Skin epidermis (tissue), 12 donors: ENCODE results near the gene VPS37B.
"Not testable (repeated sequence)": the region's sequence is repeated elsewhere in the genome, so short reads cannot be mapped to it uniquely, and the experiment has no call there.

ENCODE experiments used
- H3K27ac ChIP-seq, 21 experiments: fragments of 200-600 bp; sonication (generic) in 11 of 21; one replicate each; pipeline ENCODE4 v1.5.0; 2020; ENCODE audit warnings: mild to moderate bottlenecking in 3 of 21, inconsistent platforms in 2 of 21, moderate library complexity in 2 of 21
- H3K4me3 ChIP-seq, 7 experiments: fragments of 200-600 bp; sonication (generic) in 2 of 7; one replicate each; pipeline ENCODE4 v1.5.0; 2020; ENCODE audit warnings: inconsistent platforms in 2 of 7, mild to moderate bottlenecking in 2 of 7, moderate library complexity in 1 of 7

The VPS37B gene

DNA sequence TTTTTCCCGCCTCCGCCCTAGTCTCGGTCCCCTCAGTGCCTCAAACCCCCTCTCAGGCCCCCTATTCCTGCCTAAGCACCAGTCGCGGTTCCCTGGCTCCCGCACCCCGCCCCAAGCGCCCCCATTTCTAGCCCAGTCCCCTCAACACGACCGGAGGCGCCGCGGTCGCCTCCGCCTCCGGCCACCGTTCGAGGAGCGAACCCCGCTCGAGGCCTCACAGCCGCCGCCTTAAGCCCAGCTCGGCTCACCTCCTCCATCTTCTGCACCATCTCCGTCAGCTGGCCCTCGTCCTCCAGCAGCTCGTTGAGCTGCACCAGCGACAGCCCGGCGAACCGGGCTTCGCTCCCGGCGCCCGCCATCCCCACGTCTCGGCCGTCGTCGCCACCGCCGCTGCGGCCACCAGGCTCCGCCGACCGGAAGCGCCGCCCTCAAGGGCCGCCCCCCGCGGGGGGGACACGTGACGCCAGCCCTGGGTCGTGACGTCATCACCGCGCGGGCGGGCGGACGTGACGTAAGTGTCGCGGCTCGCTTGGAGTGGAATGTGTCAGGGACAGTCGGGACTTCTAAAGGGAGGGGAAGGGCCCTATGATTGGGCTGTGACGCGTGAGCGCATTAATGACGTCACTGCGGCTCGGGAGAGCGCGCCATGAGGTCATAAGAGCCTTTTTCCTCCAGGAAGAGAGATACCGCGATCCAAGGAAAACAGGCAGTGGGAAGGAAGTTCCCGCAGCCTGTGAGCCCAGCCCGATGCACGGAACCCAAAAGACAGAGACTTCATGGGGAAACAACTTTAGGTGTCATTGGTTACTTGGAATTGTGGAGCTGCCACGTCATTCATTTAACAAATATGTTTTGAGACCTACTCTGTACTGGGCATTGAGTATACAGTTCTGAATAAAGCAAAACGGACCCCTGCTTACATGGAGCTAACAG, at the start of gene VPS37B:
VPS37B (minus strand) TSS at position 421 of the 933 bp plus-strand sequence; CDS start at position 359, 62 bp downstream.
- peak within 1 kb of the TSS; percentile 50 to 88 (median 77) for H3K4me3 ChIP-seq
- peak within 1 kb of the TSS; percentile 79 to 100 (median 94) for H3K27ac ChIP-seq

DNA sequence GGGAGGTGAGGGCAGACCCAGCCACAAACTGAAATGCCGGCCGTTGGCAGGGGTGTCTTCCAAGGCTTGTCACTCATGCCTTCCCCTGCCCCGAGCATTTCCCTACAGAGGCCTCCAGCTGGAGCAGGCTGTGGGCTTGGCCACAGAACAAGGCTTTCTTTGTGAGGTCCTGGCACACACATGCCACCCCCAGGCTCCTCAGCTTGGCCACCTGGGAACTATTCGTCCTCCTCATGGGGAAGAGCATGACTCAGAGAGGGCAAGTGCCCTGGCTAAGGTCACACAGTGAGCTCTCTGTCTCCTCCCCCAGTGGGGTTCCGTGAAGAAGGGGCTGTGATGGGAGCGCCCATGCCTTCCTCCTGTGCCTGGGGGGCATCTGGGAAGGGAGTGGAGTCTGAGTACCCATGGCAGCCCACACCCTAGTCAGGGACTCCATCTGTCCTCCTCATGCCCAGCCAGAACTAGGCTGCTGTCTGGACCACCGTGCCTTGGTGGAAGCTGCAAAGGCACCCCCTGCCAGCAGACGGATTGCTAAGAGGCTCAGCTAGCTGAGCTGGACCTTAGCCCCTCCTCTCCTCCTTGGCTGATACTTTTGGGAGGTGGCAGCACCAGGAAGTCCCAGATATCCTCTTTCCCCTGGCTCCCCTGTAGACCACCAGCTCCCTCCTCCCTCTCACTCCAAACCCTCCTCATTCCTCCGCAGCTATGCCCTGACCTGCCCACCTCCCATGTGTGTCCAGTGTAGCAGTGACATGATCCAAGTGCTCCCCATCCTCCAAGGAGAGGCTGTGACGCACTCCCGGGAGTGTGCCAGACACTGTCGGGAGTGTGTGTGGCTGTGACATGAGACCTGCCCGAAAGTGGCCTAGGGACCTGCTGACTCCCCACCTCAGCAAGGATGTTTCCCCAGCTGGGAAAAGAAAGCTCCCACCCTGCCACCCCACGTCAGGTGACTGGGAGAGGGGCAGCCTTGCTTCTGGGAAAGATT, 49.0 kb upstream of the VPS37B start:
- no peak overlapping the region for H3K4me3 ChIP-seq
- H3K27ac ChIP-seq, result peak overlapping the region in 11 of 21 experiments; percentile 1 to 85 (median 51)

- peak overlapping the region in 9 of 21 experiments; percentile 18 to 53 (median 37) for H3K27ac ChIP-seq
Observed at GRCh38 chr12:122943196-122943595, 47.3 kb upstream of the VPS37B start.

GRCh38 chr12:122942637-122943036, 46.7 kb upstream of the VPS37B start:
- Histone ChIP-seq H3K4me3 (no peak overlapping the region), H3K27ac (peak overlapping the region in 7 of 21 experiments; percentile 18 to 53 (median 25))

More at GRCh38 chr12:122943196-122943595, 47.3 kb upstream of the VPS37B start:
- H3K4me3 ChIP-seq, result no peak overlapping the region

DNA sequence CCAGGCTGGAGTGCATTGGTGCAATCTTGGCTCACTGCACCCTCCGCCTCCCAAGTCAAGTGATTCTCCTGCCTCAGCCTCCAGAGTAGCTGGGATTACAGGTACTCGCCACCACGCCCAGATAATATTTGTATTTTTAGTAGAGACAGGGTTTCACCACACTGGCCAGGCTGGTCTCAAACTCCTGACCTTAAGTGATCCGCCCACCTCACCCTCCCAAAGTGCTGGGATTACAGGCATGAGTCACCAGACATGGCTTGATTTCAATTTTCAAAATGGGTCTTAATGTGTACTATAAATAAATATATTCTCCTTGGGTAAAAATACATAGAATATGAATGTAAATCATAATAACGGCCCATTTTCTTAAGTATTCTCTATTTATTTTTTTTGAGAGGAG, 45.4 kb upstream of the VPS37B start:
- H3K27ac ChIP-seq, H3K4me3 ChIP-seq: not testable (repeated sequence)

DNA sequence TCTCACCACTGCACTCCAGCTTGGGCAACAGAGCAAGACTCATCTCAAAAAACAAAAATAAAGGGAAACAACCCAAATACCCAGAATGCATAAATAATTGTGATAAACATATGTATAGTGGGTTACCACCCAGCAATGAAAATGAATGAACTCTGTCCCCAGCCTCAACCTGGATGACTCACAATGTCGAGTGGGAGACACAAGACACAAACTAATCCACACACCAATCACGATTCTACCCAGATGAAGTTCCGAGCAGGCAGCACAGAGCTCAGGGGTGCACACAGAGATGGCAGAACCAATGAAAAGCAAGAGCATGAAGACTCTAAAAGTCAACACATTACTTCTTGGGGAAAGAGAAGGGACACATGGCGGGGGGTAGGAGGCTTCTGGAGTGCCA, 43.2 kb upstream of the VPS37B start:
- H3K4me3 ChIP-seq, result no peak overlapping the region
- no peak overlapping the region for H3K27ac ChIP-seq

DNA sequence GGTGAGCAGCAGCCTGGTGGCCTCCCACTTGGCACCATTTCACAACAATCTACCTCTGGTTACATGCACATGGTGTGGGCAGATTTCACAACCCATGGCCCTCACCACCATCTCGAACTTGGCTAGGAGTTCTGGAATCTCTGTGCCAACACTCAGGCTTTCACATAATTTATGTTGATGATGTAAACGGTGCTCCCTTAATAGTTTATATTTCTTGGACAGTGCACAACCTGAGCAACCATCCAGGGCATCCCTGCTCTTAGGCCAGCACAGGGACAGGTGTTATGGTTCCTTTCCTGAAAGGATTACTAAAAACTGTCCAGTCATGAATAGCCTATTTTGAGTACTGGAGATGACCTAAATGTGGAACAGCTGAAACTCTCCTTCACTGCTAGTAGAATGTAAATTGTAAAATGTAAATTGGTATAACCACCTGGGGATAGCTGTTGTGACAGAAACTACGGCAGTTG, 41.7 kb upstream of the VPS37B start:
- Histone ChIP-seq H3K4me3 (no peak overlapping the region), H3K27ac (no peak overlapping the region)

DNA sequence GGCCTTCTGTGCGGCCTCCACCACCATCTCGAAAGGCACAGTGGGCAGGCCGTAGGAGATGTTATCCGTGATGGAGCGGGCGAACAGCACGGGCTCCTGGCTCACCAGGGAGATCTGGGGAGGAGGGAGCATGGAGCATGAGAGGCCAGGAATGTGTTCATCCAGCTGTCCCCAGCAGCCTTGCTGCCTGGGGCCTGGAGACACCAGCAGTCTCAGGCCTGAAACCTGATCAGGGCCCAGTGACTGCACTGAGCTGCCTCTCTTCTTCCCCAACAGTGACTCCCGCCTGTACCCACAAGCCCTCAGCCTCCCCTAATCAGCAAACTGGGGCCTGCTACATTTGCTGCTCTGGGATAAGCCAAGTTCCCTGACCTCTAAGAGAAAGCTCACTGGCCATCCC, 39.4 kb upstream of the VPS37B start:
- Histone ChIP-seq H3K4me3 (no peak overlapping the region), H3K27ac (no peak overlapping the region)

DNA sequence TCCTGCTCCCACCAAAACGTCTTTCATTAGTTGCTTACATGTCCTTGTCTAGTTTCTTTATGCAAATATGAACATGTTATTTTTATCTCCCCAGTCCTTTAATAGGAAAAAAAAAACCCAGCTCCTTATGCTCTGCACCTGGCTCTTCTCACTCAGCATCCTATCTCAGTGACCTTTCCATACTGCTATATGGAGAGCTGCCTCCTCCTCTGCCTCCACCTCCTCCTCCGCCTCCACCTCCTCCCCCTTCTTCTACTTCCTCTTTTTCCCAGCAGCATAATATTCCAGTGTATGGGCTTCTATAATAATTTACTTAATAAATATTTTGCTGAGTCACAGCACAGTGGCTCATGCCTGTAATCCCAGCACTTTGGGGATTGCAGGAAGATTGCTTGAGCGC, 38.8 kb upstream of the VPS37B start:
- Histone ChIP-seq H3K27ac (no peak overlapping the region), H3K4me3 (no peak overlapping the region)

- no peak overlapping the region for H3K27ac ChIP-seq
- H3K4me3 ChIP-seq, result no peak overlapping the region
Observed at GRCh38 chr12:122932207-122932606, 36.3 kb upstream of the VPS37B start.

GRCh38 chr12:122929812-122930211, 33.9 kb upstream of the VPS37B start:
- Histone ChIP-seq H3K27ac (peak overlapping the region in 1 of 21 experiments; percentile 7), H3K4me3 (no peak overlapping the region)

DNA sequence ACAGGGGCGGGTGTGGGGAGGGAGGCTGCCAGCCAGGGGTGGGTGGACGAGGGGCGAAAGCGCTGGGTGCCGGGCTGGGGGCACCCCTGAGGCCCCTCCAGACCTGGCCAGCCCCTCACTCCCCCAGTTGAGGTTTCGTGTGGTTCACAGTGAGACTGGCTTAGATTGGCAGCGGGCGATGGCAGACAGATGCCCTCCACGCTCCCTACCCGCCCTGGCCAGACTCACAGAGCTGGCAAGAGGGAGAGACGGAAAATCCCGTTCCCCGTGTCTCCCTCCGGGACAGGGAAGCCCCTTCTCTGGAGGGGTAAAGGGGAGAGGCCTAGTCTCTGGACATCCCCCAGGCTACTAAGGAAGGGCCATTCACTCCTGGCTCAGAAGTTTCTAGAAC, 33.2 kb upstream of the VPS37B start:
- H3K4me3 ChIP-seq, result no peak overlapping the region
- no peak overlapping the region for H3K27ac ChIP-seq

DNA sequence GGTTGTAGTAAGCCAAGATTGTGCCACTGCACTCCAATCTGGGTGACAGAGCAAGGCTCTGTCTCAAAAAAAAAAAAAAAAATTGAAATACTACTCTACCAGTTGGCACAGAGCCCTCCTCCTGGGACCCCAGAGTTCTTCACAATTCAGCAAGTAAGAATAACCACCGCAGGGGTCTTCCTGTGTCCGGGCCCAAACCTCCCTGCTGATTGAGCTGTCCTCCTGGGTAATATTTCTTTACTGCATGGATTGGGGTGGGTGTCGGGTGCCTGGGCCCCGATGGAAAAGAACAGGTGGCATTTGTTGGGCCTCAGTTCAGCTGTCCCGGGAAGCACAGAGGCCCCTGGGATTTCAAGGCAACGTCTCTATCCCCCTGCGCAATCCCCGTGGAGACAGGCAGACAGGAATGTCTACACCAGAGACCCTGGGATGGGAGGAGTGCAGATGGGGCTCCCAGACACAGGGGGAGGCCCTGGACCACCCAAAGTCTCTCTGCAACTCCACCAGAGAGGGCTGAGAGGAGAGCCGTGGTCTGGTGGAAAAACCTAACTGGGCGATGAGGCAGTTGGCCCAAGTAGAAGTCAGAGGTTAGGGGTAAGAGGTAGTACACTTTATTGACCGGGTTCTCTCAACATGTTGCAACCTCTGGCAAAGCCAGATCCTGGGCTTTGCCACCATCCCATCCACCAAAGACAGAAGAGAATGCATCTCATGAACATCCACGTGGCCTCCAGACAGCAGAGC, 32.7 kb upstream of the VPS37B start:
- Histone ChIP-seq H3K4me3 (no peak overlapping the region), H3K27ac (no peak overlapping the region)

GRCh38 chr12:122927756-122928403, 32.0 kb upstream of the VPS37B start:
- Histone ChIP-seq H3K27ac (no peak overlapping the region), H3K4me3 (no peak overlapping the region)

DNA sequence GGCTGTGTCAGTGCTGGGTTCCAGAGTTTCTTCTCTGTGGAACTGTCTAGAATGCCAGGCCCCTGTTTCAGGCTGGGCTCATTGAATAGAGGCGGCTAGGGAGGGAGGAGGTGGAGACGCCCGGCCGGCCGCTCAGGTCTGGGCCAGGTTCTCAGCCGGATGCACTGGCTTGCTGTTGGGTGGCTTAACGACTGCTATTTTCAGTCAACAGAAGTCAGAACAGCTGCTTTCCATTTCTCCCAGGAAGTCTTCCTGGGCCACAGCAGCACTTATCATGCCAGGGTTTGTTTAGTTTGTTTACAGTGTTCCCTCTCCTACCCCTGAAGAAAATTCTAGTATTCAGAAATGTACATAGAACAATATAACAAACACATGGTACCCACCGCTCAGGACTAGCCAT, 26.0 kb upstream of the VPS37B start:
- H3K27ac ChIP-seq, result no peak overlapping the region
- H3K4me3 ChIP-seq, result no peak overlapping the region

- Histone ChIP-seq H3K27ac (no peak overlapping the region), H3K4me3 (no peak overlapping the region)
Observed at GRCh38 chr12:122920687-122921086, 24.8 kb upstream of the VPS37B start.

GRCh38 chr12:122918827-122919226, 22.9 kb upstream of the VPS37B start:
- Histone ChIP-seq H3K4me3 (no peak overlapping the region), H3K27ac (no peak overlapping the region)

DNA sequence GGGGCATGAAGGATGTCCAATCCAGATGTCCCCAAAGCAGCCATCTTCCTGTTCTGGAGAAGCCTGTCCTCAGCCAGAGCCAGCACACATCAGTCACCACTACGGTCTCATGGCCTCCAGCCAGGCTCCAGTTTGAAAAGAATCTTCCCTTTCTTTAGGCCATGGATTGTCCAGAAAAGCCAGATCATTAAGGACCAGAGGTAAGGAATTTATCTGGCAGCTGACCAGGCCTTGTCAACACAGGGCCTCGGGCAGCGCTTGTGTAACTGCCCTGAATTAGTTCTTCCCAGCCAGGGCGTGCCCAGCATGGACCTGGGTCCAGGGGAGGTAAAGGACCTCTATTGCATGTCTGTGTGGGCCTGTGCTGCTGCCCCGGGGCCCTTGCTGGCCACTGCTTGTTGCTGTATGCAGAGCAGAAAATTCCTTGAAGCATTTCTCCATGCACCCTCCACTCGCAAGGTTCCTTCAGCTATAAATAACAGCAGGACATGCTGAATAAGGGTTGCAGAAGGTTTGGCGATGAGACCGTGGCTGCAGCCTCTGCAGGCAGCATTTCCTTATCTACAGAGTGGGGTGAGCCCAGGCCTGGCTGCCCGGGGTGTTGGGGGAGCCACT, 21.7 kb upstream of the VPS37B start:
- H3K4me3 ChIP-seq, result no peak overlapping the region
- peak overlapping the region in 3 of 21 experiments; percentile 2 to 45 (median 8) for H3K27ac ChIP-seq
